Effector memory CD8-positive, alpha-beta T cell (primary cell): ENCODE results near the gene CPEB1.

Experiments used
- ATAC-seq: fragments of 150-1000 bp; cut with Tn5 transposase; replicated peaks from 2 replicates; pipeline ENCODE4 v1.10.0; 2021; ENCODE audit warnings: mild to moderate bottlenecking, moderate library complexity
- DNase-seq, 3 experiments: peaks; one replicate each; pipeline ENCODE4 v3.0.0; 2021
- H3K27ac Mint-ChIP-seq, 2 donors: one replicate each; pipeline ENCODE4 v1.8.0; 2022; ENCODE audit warnings: mild to moderate bottlenecking in 2 of 2, mixed read lengths in 2 of 2, moderate library complexity in 2 of 2
- H3K27me3 Mint-ChIP-seq, 2 donors: one replicate each; pipeline ENCODE4 v1.8.0; 2022; ENCODE audit warnings: mixed read lengths in 2 of 2
- H3K36me3 Mint-ChIP-seq: one replicate; pipeline ENCODE4 v1.8.0; 2022; ENCODE audit warnings: mild to moderate bottlenecking, moderate library complexity, mixed read lengths; ENCODE audit not compliant: insufficient read depth
- H3K4me1 Mint-ChIP-seq, 2 donors: one replicate each; pipeline ENCODE4 v1.8.0; 2022; ENCODE audit warnings: low read depth in 2 of 2, mixed read lengths in 2 of 2
- H3K4me3 Mint-ChIP-seq, 2 donors: one replicate each; pipeline ENCODE4 v1.8.0; 2022; ENCODE audit warnings: mild to moderate bottlenecking in 2 of 2, mixed read lengths in 2 of 2, moderate library complexity in 2 of 2
- H3K9me3 Mint-ChIP-seq, 2 donors: one replicate each; pipeline ENCODE4 v1.8.0; 2022; ENCODE audit warnings: mixed read lengths in 2 of 2

Gene CPEB1

DNA sequence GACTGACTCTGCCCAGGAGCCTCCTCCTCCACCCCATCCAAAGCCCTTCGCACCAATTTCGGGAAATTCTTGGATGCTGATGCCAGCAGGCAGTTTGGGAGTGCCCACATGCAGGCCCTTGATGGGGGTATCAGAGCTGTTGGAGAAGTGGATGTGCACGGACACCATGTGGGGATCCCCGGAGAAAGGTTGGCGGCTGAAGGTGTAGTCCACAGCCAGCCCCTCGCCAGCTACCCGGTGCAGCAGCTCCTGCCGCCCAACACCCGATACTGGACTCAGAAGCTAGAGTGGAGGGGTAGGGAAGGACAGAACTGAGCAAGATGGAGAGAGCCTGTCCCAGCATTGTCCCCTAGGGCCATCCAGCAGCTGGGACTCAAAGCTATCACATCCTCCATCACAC lies 15.5 kb upstream of the CPEB1 start:
- no peak for ATAC-seq
- DNase-seq: no peak
- no peak overlapping the region for H3K27ac Mint-ChIP-seq

DNA sequence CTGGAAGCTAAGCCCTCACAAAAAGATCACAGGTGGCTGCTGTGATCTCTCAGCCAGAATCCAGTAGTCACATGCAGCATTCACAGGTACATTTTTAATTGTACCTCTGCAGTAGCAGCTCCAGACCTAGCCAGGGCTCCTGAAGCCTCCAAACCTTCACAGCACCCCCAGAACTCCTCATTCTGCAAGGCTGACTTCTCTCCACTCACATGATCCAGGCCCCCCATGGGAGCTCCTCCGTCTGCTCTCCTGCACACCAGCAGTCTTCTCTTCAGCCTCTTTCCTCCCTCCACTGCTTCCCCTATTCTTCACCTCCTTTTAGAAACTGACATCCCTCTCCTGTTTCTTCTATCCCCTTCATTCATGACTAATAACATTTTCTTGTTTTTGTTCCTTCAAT lies 13.2 kb upstream of the CPEB1 start:
- DNase-seq (no peak), ATAC-seq (no peak)
- peaks cover 54 to 87% of the 10 kb centered on the region in 2 donors for H3K27me3 Mint-ChIP-seq
- H3K36me3 Mint-ChIP-seq: no peaks in the 10 kb centered on the region
- no peak overlapping the region for H3K4me3 Mint-ChIP-seq
- H3K9me3 Mint-ChIP-seq: no peaks in the 10 kb centered on the region
- H3K4me1 Mint-ChIP-seq: no peaks in the 10 kb centered on the region
- no peak overlapping the region for H3K27ac Mint-ChIP-seq

More for the DNA sequence above, 15.5 kb upstream of the CPEB1 start:
- no peaks in the 10 kb centered on the region for H3K36me3 Mint-ChIP-seq
- peaks cover 61 to 90% of the 10 kb centered on the region in 2 donors for H3K27me3 Mint-ChIP-seq
- H3K4me3 Mint-ChIP-seq: no peak overlapping the region
- H3K9me3 Mint-ChIP-seq: no peaks in the 10 kb centered on the region
- no peaks in the 10 kb centered on the region for H3K4me1 Mint-ChIP-seq

DNA sequence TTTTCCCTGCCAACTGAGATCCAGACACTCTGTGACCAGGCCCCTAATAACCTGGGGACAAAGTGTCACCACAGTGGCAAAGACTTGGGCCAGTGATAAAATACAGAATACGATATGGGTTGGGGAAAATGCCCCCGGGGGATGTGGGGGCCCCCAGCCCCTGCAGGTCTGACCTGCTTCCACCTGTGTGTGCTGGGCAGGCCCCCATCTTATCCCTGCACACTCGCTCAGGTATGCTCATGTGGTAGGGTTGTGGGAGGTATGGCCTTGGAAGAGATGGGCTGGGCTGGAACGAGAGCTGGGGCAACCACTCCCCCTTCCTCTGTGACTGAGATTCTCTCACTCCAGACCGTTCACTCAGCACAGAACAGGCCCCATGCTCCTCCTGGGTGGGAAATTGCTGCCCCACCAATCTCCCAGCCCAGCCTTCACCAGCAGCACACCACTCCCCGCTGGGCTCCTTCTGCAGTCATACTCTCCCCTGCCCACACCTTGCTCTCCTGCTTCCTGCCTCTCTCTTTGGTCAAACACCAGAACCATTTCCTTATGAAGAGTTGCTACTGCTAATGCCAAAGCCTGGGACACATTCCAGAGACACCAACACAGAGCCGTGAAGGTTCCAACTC lies 9.6 kb upstream of the CPEB1 start:
- ATAC-seq: no peak
- H3K4me1 Mint-ChIP-seq: no peaks in the 10 kb centered on the region
- H3K9me3 Mint-ChIP-seq: no peaks in the 10 kb centered on the region
- H3K27me3 Mint-ChIP-seq: peaks cover 56 to 87% of the 10 kb centered on the region in 2 donors
- H3K4me3 Mint-ChIP-seq: no peak overlapping the region
- no peak overlapping the region for H3K27ac Mint-ChIP-seq
- no peak for DNase-seq
- H3K36me3 Mint-ChIP-seq: no peaks in the 10 kb centered on the region

DNA sequence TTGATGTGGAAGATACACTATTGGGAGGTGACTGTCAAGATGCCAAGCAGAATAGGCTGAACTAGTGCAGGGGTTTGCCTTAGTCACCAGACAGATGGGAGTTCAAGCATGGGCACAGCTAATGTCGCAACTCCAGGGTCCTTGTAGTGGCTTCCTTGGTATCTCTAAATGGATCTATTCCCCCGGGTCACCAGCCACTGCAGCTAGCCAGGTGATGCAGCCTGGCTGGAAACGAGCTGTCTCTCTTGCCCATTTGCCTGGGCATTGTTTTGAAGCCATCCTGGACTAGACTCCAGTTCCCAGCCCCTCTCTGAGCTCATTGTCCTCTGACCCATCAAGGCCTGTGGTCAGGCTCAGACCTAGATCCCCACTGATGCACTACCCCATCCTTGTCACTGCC lies 8.4 kb upstream of the CPEB1 start:
- Mint-ChIP-seq H3K27ac (no peak overlapping the region), H3K27me3 (peaks cover 52 to 86% of the 10 kb centered on the region in 2 donors), H3K4me3 (no peak overlapping the region), H3K36me3 (no peaks in the 10 kb centered on the region), H3K9me3 (no peaks in the 10 kb centered on the region), H3K4me1 (no peaks in the 10 kb centered on the region)
- no peak for DNase-seq
- no peak for ATAC-seq

DNA sequence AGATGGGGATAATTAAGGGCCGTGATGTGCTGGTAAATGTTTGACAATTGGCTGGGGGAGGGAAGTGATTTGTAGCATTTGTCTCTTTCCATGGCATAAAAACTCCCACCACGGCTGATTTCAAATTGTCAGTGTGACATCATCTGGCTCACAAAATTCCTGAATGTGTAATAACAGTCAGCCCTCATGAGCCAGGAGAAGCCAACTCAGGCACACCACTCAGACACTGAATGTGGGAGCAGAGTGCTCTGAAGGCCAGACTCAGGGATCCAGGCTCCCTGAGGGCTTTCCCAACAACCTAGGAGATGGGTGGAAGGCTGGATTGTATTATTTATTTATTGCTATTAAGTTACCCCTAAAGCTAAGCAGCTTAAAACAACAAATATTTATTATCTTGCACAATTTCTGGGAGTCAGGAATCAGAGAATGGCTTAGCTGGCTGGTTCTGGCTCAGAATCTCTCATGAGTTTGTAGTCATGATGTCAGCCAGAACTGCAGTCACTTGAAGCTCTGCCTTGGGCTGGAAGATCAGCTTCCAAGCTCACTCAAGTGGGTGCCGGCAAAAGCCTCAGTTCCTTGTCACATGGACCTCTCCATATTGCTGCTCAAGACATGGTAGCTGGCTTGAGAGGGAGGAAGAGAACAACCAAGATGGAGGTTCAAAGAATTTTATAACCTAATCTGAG lies 6.5 kb upstream of the CPEB1 start:
- H3K9me3 Mint-ChIP-seq: no peaks in the 10 kb centered on the region
- H3K27me3 Mint-ChIP-seq: peaks cover 57 to 86% of the 10 kb centered on the region in 2 donors
- no peak overlapping the region for H3K4me3 Mint-ChIP-seq
- H3K27ac Mint-ChIP-seq: no peak overlapping the region
- ATAC-seq (no peak), DNase-seq (no peak)
- H3K4me1 Mint-ChIP-seq: no peaks in the 10 kb centered on the region
- H3K36me3 Mint-ChIP-seq: no peaks in the 10 kb centered on the region

GRCh38 chr15:82651708-82652107 lies 4.5 kb upstream of the CPEB1 start:
- H3K27me3 Mint-ChIP-seq: peaks cover 57 to 88% of the 10 kb centered on the region in 2 donors
- ATAC-seq (no peak), DNase-seq (no peak)
- peaks cover 4% of the 10 kb centered on the region for H3K36me3 Mint-ChIP-seq
- no peak overlapping the region for H3K4me3 Mint-ChIP-seq
- peaks cover 0 to 6% of the 10 kb centered on the region in 2 donors for H3K4me1 Mint-ChIP-seq
- no peaks in the 10 kb centered on the region for H3K9me3 Mint-ChIP-seq
- H3K27ac Mint-ChIP-seq: no peak overlapping the region

DNA sequence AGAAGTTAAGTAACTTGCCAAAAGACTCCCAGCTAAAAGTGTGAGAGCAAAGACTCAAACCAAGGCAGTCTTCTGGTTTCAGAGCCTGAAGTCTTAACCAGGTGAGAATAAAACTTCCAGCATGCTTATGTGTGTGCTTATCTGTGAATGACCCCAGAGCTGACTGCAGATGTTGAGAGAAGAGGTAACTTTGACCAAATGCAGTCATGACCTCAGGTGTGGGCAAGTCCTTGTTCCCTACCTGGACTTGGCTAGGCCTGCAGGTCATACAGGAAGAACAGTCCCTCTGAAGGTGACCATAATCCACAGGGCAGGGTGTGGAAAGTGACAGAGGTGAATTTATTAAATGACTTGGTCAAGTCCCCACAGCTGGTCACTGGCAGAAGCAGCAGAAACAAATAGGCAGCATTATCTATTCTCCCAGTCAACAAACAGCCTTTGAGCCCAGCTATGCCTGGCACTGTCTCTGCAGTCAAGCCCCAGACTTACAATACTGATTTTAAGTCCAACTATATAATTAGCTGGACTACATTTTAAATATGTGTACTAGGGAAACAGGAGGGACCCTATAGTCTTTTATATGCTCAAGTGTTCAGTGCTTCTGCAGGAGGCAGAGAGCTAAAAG lies 3.0 kb upstream of the CPEB1 start:
- no peak for DNase-seq
- ATAC-seq: no peak
- Mint-ChIP-seq H3K27ac (no peak overlapping the region), H3K4me1 (peaks cover 0 to 9% of the 10 kb centered on the region in 2 donors), H3K4me3 (no peak overlapping the region), H3K9me3 (no peaks in the 10 kb centered on the region), H3K36me3 (peaks cover 4% of the 10 kb centered on the region), H3K27me3 (peaks cover 57 to 87% of the 10 kb centered on the region in 2 donors)

DNA sequence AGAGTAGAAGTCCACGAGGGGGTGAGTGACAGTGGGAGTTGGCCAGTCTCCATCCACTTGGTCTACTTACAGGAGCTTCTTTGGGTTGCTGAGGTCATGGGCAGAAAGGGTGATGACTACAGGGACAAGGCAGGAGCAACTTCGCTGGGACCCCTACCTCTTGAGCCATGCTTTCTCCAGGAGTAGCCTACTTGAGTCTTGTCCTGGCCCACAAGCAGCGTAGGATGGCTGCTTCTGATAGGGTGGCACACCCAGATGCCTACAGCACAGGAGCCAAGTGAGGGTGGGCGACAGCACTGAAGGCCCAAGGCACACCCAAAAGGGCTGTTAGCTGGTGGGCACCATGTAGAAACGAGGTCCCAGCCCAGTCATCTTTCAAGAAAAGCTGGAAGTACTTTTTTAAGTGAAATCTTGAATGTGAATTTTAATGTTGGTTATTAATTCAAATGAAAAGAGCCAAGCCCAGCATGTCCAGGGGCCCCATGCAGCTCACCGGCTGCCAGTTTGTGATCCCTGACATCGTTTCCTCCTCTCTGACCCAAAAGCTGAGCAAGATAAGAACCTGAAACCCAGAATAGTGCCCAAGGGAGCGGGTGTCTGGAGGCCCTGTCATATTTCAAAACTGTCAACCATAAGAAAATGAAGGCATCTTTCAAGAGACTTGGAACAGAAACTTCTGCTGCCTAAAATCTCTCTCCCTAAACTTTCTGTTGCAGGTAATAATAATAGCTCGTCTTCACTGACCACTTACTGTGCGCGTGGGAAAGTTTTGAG lies 2.2 kb upstream of the CPEB1 start:
- H3K4me3 Mint-ChIP-seq: peak overlapping the region; percentile 33 to 71

DNA sequence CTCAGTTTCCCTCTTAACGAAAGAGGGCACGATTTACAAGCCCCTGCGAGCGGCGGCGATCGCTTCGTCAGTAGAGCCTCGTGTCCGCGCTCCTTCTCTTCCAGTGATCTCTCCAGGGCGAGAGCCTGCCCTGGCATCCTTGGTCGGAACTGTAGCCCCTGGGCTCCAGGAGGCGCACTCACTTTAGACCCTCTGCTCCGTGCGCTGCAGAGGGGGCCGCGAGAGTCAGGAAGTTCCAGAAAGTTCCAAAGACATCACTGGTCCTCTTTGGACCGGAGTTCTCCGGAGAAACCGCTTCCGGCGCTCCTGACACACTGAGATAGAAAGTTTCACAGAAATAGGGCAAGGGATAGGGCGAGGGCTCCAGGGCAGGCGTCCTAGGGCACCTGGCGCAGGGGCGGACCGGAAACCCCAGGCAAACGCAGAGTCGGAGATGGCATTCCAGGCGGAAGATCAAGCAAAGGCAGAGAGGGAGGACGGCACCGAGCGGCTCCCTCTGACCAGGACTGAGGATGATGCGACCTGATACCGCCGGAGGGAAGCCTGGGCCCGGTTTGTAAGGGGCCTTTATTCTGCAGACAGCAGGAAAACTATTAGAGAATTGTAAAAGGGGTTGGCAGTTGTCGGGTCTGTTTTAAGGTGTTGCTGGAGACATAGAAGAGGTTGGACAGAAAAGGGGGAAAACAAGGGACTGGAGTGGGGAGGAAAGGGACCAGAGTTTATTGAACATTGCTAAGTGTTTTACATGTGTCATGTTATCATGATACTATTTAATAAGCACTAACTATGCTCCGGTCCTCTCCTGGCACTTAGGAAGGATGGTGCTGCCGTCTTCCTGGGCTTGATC lies 1.3 kb upstream of the CPEB1 start:
- peak overlapping the region; percentile 33 to 71 for H3K4me3 Mint-ChIP-seq
- peaks cover 0 to 9% of the 10 kb centered on the region in 2 donors for H3K4me1 Mint-ChIP-seq
- no peaks in the 10 kb centered on the region for H3K9me3 Mint-ChIP-seq
- H3K27me3 Mint-ChIP-seq: peaks cover 55 to 86% of the 10 kb centered on the region in 2 donors
- peaks cover 4% of the 10 kb centered on the region for H3K36me3 Mint-ChIP-seq
- DNase-seq (no peak), ATAC-seq (no peak)
- H3K27ac Mint-ChIP-seq: no peak overlapping the region

More for the DNA sequence above, 2.2 kb upstream of the CPEB1 start:
- Mint-ChIP-seq H3K36me3 (peaks cover 4% of the 10 kb centered on the region), H3K4me1 (peaks cover 0 to 9% of the 10 kb centered on the region in 2 donors), H3K9me3 (no peaks in the 10 kb centered on the region), H3K27me3 (peaks cover 59 to 87% of the 10 kb centered on the region in 2 donors), H3K27ac (no peak overlapping the region)
- DNase-seq: no peak
- no peak for ATAC-seq

DNA sequence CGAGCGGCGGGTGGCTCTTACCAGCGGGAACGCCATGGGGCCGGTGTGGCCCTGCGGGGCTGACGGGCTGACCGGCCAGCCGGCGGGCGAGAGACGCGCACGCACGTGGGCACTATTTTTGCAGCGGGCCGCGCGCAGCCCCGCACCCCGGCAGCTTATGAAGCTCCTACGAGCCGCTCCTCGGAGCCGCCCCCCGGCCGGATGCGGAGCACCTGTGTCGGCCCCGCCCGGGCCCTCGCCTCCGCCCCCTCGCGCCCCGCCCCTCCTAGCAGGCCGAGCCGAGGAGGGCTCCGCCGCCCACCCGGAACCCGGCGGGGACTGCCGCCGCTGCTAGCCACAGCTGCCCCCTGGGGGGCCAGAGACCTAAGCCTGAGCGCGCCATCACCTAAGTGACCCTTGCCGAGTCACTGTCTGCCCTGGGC lies 683 bp upstream of the CPEB1 start:
- peak overlapping the region; percentile 33 to 71 for H3K4me3 Mint-ChIP-seq
- H3K36me3 Mint-ChIP-seq: peaks cover 7% of the 10 kb centered on the region
- ATAC-seq (peak; percentile 74), DNase-seq (peak in 1 of 3 experiments; percentile 7)
- peaks cover 54 to 85% of the 10 kb centered on the region in 2 donors for H3K27me3 Mint-ChIP-seq
- H3K27ac Mint-ChIP-seq: no peak overlapping the region
- H3K9me3 Mint-ChIP-seq: no peaks in the 10 kb centered on the region
- peaks cover 0 to 9% of the 10 kb centered on the region in 2 donors for H3K4me1 Mint-ChIP-seq

- H3K36me3 Mint-ChIP-seq: peaks cover 7% of the 10 kb centered on the region
- H3K27me3 Mint-ChIP-seq: peaks cover 48 to 76% of the 10 kb centered on the region in 2 donors
- ATAC-seq (no peak), DNase-seq (no peak)
- H3K4me1 Mint-ChIP-seq: peaks cover 0 to 9% of the 10 kb centered on the region in 2 donors
- no peaks in the 10 kb centered on the region for H3K9me3 Mint-ChIP-seq
- H3K27ac Mint-ChIP-seq: peak overlapping the region in 1 of 2 donors; percentile 35
- peak overlapping the region; percentile 63 to 68 for H3K4me3 Mint-ChIP-seq
These were observed 716 bp downstream of the CPEB1 start for GRCh38 chr15:82646250-82647044.
